ENCODE data around the gene HOXC5.

The HOXC5 gene

GRCh38 chr12:53996240-53997203, 36.3 kb upstream of the HOXC5 start:
- DNase-seq = no peak

- DNase-seq = no peak
Observed at GRCh38 chr12:53997204-53998109, 35.4 kb upstream of the HOXC5 start.

- DNase-seq = no peak
Observed at GRCh38 chr12:53998110-53998899, 34.5 kb upstream of the HOXC5 start.

GRCh38 chr12:53998900-53999236, 34.0 kb upstream of the HOXC5 start:
- DNase-seq = no peak

- DNase-seq = peak; percentile 69
Observed at GRCh38 chr12:53999559-54000115, 33.2 kb upstream of the HOXC5 start.

GRCh38 chr12:54000116-54001114, 32.4 kb upstream of the HOXC5 start, which contains the start of gene HOXC9:
Gene HOXC9 (plus strand): TSS chr12:54000161. CDS start chr12:54000189, 28 bp downstream.
- DNase-seq = peak; percentile 11

- no peak for DNase-seq
Observed at GRCh38 chr12:54001283-54002187, 31.3 kb upstream of the HOXC5 start.

GRCh38 chr12:54002278-54002914, 30.5 kb upstream of the HOXC5 start:
- DNase-seq = no peak

GRCh38 chr12:54002915-54003389, 29.9 kb upstream of the HOXC5 start:
- no peak for DNase-seq

GRCh38 chr12:54003625-54004024, 29.2 kb upstream of the HOXC5 start:
- DNase-seq = no peak

- no peak for DNase-seq
Observed at GRCh38 chr12:54004063-54004840, 28.6 kb upstream of the HOXC5 start.

GRCh38 chr12:54004841-54005530, 27.9 kb upstream of the HOXC5 start:
- DNase-seq = no peak

- no peak for DNase-seq
Observed at GRCh38 chr12:54005531-54005852, 27.4 kb upstream of the HOXC5 start.

- peak; percentile 72 for DNase-seq
Observed at GRCh38 chr12:54005853-54006558, 26.8 kb upstream of the HOXC5 start.

- no peak for DNase-seq
Observed at GRCh38 chr12:54006559-54007220, 26.2 kb upstream of the HOXC5 start.

GRCh38 chr12:54007538-54008259, 25.2 kb upstream of the HOXC5 start:
- no peak for DNase-seq
